ENCODE results near the gene ARHGEF10L.
"Not testable (repeated sequence)": the region's sequence is repeated elsewhere in the genome, so short reads cannot be mapped to it uniquely, and the experiment has no call there.

The ARHGEF10L gene

DNA sequence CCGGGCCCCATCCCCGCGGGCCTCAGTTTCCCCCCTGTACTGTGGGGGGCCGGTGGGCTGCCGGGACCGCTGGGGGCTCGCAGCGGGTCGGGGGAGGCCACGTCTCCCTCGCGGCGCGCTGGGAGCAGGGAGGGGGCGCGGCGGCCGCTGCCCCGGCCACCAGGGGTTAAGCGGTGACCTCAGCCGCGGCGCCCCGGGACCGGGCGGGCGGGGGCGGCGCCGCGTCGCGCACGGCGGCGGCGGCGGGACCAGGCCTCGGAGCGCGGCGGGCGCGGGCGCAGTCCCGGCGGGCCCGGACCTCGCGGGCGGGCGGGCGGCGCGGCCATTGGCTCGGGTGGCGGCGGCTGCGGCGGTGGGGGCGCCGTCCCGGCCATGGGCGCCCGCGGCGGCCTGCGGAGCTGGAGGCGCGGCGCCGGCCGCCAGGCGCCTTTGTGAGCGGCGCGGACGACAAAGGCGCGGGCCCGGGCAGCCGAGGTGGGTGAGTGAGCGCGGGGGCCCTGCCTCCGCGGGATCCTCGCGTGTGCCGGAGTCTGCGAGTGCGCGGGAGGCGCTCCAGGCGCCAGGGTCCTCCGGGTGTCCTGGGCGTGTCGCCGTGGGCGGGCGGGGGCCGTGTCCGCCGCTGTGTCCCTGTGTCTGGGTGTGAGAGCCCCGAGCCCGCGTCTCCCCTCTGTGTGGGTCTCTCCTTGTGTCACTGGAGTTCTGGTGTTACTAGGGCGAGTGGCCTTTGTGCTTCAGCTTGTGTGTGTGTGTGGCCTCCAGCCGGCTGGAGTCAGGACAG is at the start of gene ARHGEF10L:
Gene ARHGEF10L (plus strand): TSS at position 222 of the 778 bp plus-strand sequence. CDS start 40,898 bp downstream, outside the sequence.
- no peak for DNase-seq (ENCODE audit: low read depth)

GRCh38 chr1:17489768-17490417 is 49.6 kb upstream of the ARHGEF10L start:
- not testable (repeated sequence) for DNase-seq (ENCODE audit: low read depth)

DNA sequence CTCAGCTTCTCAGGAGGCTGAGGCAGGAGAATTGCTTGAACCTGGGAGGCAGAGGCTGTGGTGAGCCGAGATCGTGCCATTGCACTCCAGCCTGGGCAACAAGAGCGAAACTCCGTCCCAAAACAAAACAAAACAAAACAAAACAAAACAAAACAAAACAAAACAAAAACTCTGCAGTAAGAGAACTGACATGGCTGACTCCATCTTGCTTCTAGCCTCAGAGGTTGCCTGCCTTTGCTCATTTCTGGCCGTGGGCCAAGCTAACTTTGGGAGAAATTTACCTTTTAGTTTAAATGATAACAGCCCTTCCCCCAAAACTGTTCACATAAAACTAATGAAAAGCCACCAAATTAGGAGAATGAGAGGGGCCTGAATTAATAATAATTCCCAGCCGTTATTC is 48.8 kb upstream of the ARHGEF10L start:
- DNase-seq (ENCODE audit: low read depth), result not testable (repeated sequence)

GRCh38 chr1:17494114-17494729 is 45.3 kb upstream of the ARHGEF10L start:
- no peak for DNase-seq (ENCODE audit: low read depth)

- no peak for DNase-seq (ENCODE audit: low read depth)
These were observed 43.1 kb upstream of the ARHGEF10L start for GRCh38 chr1:17496419-17496818.

- DNase-seq (ENCODE audit: low read depth), result no peak
These were observed 41.3 kb upstream of the ARHGEF10L start for GRCh38 chr1:17498214-17498613.

DNA sequence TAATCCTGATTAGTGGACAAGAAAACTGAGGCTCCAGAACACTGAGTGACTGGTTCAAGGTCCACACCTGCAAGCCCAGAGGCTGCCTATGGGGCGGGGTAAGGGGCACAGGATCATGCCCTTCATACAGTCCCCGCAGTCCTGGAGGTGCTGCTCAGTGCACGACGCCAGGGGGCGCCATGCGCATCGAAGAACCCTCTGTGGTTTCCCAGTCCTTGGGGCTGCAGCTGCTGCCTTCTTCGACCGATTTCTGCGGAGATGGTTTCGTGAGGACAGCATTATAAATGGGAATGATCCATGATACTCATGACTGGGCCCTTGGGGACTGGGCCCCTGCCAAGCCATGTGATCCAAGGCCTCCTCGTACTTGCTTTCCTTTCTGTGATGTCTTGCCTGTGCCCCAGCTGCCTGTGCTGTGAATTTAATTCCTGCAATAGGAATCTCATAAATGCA is 37.1 kb upstream of the ARHGEF10L start:
- DNase-seq (ENCODE audit: low read depth), result peak; percentile 70

DNA sequence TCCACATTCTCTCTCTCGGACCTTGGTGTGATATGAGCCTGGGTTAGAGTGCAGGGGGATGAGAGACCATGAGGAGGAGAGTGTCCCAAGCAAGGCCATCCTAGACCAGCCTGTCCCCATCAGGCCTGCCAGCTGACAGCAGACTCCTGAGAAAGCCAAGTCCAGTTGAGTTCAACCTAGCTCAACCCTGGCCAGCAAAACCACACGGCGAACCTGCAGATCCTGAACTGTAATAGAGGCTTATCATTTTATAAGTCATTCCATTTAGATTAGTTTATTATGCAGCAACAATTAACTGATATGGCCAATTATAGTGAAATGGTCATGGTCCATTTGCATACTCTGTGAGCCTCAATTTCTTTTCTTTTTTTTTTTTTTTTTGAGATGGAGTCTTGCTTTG is 36.4 kb upstream of the ARHGEF10L start:
- no peak for DNase-seq (ENCODE audit: low read depth)

DNA sequence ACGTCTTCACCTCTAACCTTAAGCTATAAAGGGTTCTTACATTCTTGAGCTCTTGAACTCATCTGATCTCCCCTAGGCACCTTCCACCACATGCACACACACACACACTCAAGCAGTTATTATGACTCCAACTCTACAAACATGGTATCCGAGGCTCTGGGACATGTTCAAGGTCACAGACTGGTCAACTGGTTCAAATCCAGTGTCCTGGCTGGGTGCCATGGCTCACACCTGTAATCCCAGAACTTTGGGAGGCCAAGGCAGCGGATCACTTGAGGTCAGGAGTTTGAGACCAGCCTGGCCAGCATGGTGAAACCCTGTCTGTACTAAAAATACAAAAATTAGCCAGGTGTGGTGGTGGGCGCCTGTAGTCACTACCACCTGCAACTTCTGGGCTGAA is 32.3 kb upstream of the ARHGEF10L start:
- DNase-seq (ENCODE audit: low read depth), result not testable (repeated sequence)

DNA sequence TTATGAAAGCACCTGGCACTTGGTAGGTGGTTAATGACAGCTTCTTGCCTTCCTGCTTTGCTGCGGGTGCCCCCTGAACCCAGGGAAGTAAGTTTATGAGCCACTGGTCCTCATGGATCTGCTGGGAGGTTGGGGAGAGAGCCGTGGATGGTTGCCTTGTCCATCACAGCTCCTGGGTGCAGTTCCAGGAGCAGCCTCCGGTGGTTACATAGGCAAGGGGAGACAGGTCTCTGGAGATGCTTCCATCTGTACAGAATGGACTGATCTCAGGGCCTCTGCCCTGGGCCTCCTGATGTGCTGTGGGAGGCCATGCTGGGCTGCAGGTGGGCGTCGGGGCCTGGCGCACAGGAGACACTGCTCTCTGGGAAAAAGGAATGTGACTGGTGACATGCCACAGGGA is 31.6 kb upstream of the ARHGEF10L start:
- no peak for DNase-seq (ENCODE audit: low read depth)

DNA sequence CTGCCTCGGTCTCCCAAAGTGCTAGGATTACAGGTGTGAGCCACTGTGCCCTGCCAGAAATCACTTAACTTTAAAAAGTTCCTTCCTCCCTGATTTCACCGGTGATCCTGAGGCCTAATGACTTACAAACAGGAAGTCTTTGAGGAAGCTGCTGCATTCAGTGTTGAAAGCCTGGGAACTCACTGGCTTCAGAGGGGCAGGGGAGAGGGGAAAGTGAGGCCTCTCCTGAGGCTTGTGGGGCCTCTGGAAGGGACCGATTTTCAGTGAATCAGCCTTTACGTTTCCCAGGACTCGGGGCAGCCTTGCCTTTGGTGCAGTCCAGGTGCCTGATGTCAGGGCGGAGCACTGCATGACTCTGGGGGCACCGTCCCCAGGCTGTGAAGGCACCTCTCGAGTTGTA is 30.1 kb upstream of the ARHGEF10L start:
- no peak for DNase-seq (ENCODE audit: low read depth)

DNA sequence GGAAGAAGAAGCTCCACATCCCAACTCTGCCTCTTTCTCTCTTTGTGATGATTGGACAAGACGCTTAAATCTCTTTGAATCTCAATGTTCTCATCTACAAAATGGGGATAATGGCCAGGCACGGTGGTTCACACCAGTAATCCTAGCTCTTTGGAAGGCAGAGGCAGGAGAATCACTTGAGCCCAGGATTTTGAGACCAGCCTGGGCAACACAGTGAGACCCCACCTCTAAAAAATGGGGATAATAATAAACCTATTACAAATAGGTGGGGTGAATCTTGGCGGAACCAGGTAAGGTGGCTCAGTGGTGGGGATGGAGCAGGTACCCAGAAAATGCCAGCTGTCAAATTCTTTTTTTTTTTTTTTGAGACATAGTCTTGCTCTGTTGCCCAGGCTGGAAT is 29.4 kb upstream of the ARHGEF10L start:
- DNase-seq (ENCODE audit: low read depth), result no peak

DNA sequence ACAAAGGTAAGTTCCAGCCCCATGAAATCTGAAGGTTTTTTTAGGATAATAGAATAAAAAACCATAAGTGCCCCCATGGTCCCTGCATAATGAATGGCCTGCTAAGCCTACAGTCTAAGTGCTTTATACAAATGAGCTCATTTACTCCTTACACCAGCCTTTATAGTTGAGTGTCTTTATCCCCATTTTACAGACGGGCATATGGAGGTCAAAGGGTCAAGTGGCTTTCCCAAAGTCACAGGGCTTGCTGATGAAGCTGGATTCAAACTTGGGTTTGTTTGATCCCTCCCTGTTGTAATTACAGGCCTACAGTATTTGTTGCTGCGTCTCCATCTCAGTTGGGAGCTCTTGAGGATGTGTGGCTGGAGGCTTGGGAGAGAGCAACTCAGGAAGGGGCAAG is 28.3 kb upstream of the ARHGEF10L start:
- no peak for DNase-seq (ENCODE audit: low read depth)

DNA sequence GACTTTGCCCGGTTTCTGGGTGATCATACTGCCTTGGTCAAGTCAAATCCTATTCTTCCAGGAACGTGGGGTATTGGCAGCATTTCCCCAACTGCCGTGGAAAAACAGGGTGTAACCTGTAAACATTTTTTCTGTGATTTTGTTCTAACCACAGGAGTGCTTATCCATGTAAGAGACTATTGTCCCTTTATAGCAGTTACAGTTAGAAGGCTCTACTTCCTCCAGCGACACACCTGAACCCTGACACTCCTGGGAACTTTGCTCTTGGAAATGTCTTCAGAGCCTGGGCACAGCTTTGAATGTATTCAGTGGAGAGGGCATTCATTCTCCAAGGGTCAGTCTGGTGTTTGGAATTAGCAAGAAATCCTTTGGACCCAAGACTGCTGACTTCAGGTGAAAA is 26.4 kb upstream of the ARHGEF10L start:
- DNase-seq (ENCODE audit: low read depth), result no peak

GRCh38 chr1:17514776-17515175 is 24.7 kb upstream of the ARHGEF10L start:
- DNase-seq (ENCODE audit: low read depth), result no peak

DNA sequence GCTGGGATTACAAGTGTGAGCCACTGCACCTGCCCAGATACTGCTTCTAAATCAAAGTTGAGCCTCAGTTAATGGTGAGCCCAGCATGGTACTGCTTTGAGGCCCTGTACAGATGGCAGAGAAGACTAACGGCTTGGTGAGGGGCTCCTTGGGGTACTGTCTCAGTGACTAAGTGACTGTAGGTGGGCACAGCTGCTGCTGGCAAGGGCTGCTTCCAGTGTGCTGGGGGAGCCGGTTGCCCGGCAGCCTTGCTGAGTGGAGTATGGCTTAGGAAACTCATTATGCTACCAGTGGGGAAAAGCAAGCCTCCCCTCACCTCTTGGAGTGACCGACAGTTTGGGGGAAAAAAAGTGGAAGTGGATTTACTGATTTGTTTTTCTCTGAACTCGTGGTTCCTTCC is 23.6 kb upstream of the ARHGEF10L start:
- DNase-seq (ENCODE audit: low read depth), result no peak

- DNase-seq (ENCODE audit: low read depth), result no peak
These were observed 22.9 kb upstream of the ARHGEF10L start for GRCh38 chr1:17516303-17517214.

DNA sequence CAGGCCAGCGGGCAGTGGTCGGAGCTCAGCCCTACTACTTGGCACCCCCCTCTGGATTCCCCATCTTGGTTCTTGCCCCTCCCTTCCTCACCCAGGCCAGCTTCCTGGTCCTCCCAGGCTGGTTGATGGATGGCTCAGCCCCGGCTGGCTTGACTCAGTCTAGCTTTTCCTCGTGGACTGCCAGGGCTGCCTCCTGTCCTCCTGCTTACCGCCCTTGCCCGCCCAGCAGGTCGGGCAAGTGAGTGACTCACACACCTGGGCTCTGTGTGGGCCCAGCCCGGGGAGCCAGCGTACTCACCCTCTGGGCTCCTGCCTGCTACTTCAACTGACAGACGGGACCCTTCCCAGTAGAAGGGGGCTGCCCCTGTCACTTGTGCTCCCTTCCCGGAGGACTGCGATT is 19.5 kb upstream of the ARHGEF10L start:
- DNase-seq (ENCODE audit: low read depth), result no peak

- DNase-seq (ENCODE audit: low read depth), result no peak
These were observed 18.8 kb upstream of the ARHGEF10L start for GRCh38 chr1:17520473-17521319.

DNA sequence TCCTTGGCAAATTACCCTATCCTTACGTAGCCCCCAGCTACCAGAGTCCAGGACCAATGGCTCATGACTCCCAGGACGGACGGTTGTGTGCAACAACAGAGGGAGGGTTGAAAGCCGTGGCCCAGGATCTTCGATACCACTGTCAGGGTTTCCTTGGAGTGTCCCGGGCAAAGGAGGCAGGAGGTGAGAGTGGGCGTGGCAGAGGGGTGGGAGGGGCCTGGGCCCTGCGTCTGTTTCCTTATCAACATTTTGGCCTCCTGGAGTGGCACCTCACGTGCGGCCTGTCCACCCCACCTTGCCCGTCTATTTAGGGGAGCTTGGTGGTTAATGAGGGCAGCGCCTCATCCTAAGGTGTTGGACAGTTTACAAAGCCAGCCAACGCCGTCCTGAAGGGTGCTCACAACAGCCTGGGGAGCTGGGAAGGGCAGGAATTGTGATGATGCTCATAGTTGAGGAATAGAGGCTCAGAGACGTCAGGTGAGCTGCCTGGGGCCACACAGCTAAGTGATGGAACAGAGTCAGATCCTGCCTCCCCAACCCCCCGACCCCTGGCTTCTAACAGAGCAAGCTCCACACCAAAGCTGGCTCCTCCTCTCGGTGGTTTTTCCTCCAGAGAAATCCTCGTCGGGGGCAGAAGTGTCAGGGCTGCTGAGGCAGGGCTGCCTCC is 17.4 kb upstream of the ARHGEF10L start:
- DNase-seq (ENCODE audit: low read depth), result no peak

Measured in GM04503 (cell line).